Breast epithelium (tissue), 4 donors: Measurements from ENCODE around the gene MACROD2. TPM values are rescaled to one million over a fixed set of nuclear protein-coding genes. Genes with fewer than 3 reads are reported as not detected.

Experiments used
- DNase-seq, 2 donors: peaks; one replicate each; pipeline ENCODE4 v3.0.0-alpha.2; 2019; ENCODE audit warnings: low spot score in 2 of 2
- H3K27ac ChIP-seq, 2 donors: fragments of 200-600 bp; sonication (generic) in 1 of 2; one replicate each; pipeline ENCODE4 v1.5.1; 2016 to 2019; ENCODE audit warnings: mild to moderate bottlenecking in 1 of 2
- H3K27me3 ChIP-seq, 2 donors: fragments of 200-600 bp; sonication (generic) in 1 of 2; one replicate each; pipeline versions ENCODE4 v1.5.1 to v1.6.0; 2017 to 2019; ENCODE audit warnings: control low read depth in 1 of 2, mild to moderate bottlenecking in 1 of 2
- H3K36me3 ChIP-seq: fragments of 200-600 bp; one replicate; pipeline ENCODE4 v1.5.1; 2019
- H3K4me1 ChIP-seq, 2 donors: fragments of 200-600 bp; sonication (generic); one replicate each; pipeline ENCODE4 v1.5.1; 2016 to 2019; ENCODE audit warnings: control low read depth in 1 of 2
- H3K4me3 ChIP-seq, 3 donors: fragments of 200-600 bp; sonication (generic); 1 replicate in 2 of 3; 2 replicates in 1 of 3; pipeline ENCODE4 v1.5.1; 2016 to 2019; ENCODE audit warnings: mild to moderate bottlenecking in 3 of 3, moderate library complexity in 2 of 3
- H3K9me3 ChIP-seq, 2 donors: fragments of 200-600 bp; sonication (generic) in 1 of 2; one replicate each; pipeline ENCODE4 v1.5.1; 2016 to 2019; ENCODE audit warnings: control low read depth in 1 of 2
- POLR2A ChIP-seq: fragments of 450-650 bp; IDR thresholded peaks from one replicate; pipeline ENCODE4 v1.6.1; 2016; ENCODE audit warnings: antibody characterized with exemption, mild to moderate bottlenecking, moderate library complexity
- POLR2AphosphoS5 ChIP-seq, 3 donors: sonication (generic); formaldehyde crosslinking; IDR thresholded peaks; one replicate each; pipeline ENCODE4 v1.6.1; 2017; ENCODE audit warnings: antibody characterized with exemption in 3 of 3
- intact Hi-C: fragments of 100-400 bp; cut with DNase I; formaldehyde crosslinking; loops from one replicate; pipeline ENCODE4 v1.15.1; 2023; ENCODE audit warnings: low total_unique reads
- total RNA-seq, 3 donors: library from RNA; depleted of rRNA; stranded (reverse); fragments of >200 nt; gene quantifications; one replicate each; pipeline ENCODE4 v1.1.0, GENCODE V29; 2016
- TF ChIP-seq, protein P1 (sequence below), 3 donors: fragments of 450-650 bp; IDR thresholded peaks; one replicate each; pipeline ENCODE4 v1.5.1; 2016 to 2017; ENCODE audit warnings: antibody characterized with exemption in 3 of 3, mild to moderate bottlenecking in 3 of 3, moderate library complexity in 3 of 3

Gene MACROD2
- total RNA-seq, 3 donors from 2014 or later, result 6.7 to 26.8 (median 8.8) TPM

DNA sequence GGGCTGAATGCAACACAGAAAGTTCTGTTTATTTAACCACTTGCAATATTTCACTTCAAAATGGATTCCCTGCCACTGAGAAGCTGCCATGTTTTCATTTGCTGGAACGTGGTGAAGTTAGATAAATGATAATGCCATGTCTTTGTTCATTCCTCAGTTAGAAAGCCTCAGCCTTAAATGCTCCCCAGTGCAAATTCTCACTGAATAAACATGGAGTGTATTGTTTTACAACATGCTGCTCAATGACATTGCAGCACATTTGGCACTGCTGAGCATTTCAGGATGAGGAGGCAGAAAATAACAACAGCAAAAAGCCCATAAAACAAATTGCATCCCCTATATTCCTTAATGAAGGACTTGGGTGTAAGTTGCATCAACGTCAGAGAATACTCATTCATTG is 1255.9 kb downstream of the MACROD2 start:
- no peak overlapping the region for H3K4me3 ChIP-seq
- no peaks in the 10 kb centered on the region for H3K9me3 ChIP-seq
- no peaks in the 10 kb centered on the region for H3K27me3 ChIP-seq
- TF ChIP-seq POLR2AphosphoS5 (IDR thresholded peaks at IDR 0.05) (no peak), POLR2A (no peak)
- TF ChIP-seq, protein P1, sequence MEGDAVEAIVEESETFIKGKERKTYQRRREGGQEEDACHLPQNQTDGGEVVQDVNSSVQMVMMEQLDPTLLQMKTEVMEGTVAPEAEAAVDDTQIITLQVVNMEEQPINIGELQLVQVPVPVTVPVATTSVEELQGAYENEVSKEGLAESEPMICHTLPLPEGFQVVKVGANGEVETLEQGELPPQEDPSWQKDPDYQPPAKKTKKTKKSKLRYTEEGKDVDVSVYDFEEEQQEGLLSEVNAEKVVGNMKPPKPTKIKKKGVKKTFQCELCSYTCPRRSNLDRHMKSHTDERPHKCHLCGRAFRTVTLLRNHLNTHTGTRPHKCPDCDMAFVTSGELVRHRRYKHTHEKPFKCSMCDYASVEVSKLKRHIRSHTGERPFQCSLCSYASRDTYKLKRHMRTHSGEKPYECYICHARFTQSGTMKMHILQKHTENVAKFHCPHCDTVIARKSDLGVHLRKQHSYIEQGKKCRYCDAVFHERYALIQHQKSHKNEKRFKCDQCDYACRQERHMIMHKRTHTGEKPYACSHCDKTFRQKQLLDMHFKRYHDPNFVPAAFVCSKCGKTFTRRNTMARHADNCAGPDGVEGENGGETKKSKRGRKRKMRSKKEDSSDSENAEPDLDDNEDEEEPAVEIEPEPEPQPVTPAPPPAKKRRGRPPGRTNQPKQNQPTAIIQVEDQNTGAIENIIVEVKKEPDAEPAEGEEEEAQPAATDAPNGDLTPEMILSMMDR (IDR thresholded peaks at IDR 0.05), result no peak
- intact Hi-C loops, result no loop called here
- H3K27ac ChIP-seq, result no peak overlapping the region
- no peaks in the 10 kb centered on the region for H3K36me3 ChIP-seq
- H3K4me1 ChIP-seq, result no peaks in the 10 kb centered on the region
- DNase-seq, result no peak

DNA sequence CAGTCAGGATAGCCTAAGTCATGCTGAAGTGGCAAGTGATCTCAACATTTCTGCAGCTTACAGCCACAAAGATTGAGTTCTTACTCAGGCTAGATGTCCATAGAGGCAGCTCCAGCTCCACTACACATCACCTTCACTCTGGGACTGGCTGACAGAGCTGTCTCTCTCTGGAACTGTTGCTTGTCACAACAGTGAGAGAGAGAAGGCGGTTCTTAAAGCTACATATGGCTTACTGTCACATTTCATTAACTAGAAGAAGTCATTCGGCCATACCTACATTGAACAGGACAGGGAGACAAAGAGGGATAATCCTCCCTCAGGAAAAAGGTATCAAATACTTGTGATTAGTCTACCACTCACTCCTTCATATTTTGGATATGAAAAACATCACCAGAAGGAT is 1257.0 kb downstream of the MACROD2 start:
- Histone ChIP-seq H3K4me1 (no peaks in the 10 kb centered on the region), H3K9me3 (no peaks in the 10 kb centered on the region), H3K4me3 (no peak overlapping the region), H3K27me3 (no peaks in the 10 kb centered on the region), H3K36me3 (no peaks in the 10 kb centered on the region), H3K27ac (no peak overlapping the region)
- no peak for DNase-seq
- TF ChIP-seq POLR2A (no peak), POLR2AphosphoS5 (IDR thresholded peaks at IDR 0.05) (no peak)
- TF ChIP-seq, protein P1 (IDR thresholded peaks at IDR 0.05), result no peak
- intact Hi-C loops, result no loop called here

DNA sequence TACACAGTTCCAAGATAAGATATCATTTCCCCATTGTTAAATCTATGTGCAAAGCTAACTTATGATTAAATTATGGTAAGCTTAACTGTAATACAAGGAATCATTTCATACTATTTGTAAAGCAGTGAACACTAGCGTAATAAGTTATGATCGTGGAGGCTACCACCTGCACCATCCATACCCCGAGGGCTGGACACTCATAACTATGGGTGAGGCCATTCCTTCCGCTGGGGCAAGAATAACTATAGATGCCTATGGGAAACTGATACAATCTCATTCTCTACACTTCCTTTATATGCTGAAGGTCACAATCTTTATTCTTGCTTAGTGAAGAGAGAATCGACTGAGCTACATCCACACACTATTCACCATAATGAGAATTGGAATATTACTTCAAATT is 1258.1 kb downstream of the MACROD2 start:
- no peak for DNase-seq
- Histone ChIP-seq H3K27ac (no peak overlapping the region), H3K4me1 (no peaks in the 10 kb centered on the region), H3K9me3 (no peaks in the 10 kb centered on the region), H3K4me3 (no peak overlapping the region), H3K27me3 (no peaks in the 10 kb centered on the region), H3K36me3 (no peaks in the 10 kb centered on the region)
- intact Hi-C loops, result no loop called here
- no peak for TF ChIP-seq POLR2AphosphoS5 (IDR thresholded peaks at IDR 0.05)
- no peak for TF ChIP-seq POLR2A
- TF ChIP-seq, protein P1 (IDR thresholded peaks at IDR 0.05), result no peak

DNA sequence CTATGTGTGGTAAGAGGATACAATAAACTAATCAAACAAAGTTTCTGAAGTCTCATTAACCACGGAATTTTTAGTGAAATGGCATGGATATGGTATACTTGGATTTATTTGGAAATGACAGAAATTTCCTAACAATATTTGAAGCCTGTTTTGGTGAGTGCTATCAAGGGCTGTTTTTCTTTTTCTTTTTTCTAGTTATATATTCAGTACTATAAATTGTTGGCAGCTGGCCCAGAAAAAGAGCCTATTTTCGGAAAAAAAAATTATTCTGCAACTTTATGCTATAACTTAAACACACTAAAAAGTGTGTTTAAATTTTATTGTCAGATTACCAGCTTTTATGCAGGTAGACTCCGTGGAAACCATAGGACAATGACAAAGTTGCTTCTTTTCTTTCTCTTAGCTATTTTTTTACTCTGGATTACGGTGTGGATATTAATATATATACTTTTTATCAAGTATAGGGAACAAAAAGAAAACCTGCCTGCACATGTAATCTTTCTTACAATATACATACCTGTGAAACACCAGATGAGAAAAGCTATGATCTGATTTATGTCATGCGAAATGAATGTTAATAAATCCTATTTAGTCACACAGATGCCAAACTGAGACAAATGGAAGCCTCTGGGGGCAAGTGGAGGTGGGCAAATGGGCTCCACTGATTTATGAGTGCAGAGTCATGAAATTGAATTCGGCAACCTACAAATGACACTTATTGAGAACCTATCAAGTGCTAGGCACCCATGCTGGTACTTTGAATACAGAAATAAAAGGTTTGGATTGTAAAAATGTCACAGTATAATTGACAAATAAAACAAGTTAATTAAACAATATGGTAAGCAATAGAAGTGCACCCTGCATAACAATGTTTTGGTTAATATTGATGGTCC is 1261.6 kb downstream of the MACROD2 start:
- Histone ChIP-seq H3K27me3 (no peaks in the 10 kb centered on the region), H3K4me3 (no peak overlapping the region), H3K4me1 (no peaks in the 10 kb centered on the region), H3K36me3 (no peaks in the 10 kb centered on the region), H3K27ac (no peak overlapping the region), H3K9me3 (no peaks in the 10 kb centered on the region)
- no peak for DNase-seq
- TF ChIP-seq, protein P1 (IDR thresholded peaks at IDR 0.05), result no peak
- no peak for TF ChIP-seq POLR2A
- TF ChIP-seq POLR2AphosphoS5 (IDR thresholded peaks at IDR 0.05), result no peak
- intact Hi-C loops, result no loop called here

DNA sequence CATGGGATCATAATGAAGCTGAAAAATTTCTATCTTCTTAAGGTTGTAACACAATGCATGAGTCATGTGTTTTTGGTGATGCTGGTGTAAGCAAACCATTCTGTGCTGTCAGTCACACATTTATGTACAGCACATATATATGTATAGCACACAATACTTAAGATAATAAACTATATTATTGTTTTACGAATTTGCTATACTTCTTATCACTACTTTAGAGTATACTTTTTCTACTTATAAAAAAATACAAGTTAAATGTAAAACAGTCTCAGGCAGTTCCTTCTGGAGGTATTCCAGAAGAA is 1262.2 kb downstream of the MACROD2 start:
- Histone ChIP-seq H3K9me3 (no peaks in the 10 kb centered on the region), H3K4me1 (no peaks in the 10 kb centered on the region), H3K4me3 (no peak overlapping the region), H3K27ac (no peak overlapping the region), H3K36me3 (no peaks in the 10 kb centered on the region), H3K27me3 (no peaks in the 10 kb centered on the region)
- no peak for DNase-seq
- TF ChIP-seq, protein P1 (IDR thresholded peaks at IDR 0.05), result no peak
- TF ChIP-seq POLR2AphosphoS5 (IDR thresholded peaks at IDR 0.05) (no peak), POLR2A (no peak)
- intact Hi-C loops, result no loop called here
